GM21423 (cell line): ENCODE data around the gene CSRP2.

Source experiments
- ATAC-seq: cut with Tn5 transposase; IDR thresholded peaks from one replicate; pipeline ENCODE4 v1.9.1; 2021; ENCODE audit warnings: mild to moderate bottlenecking, moderate library complexity; ENCODE audit not compliant: unreplicated experiment

CSRP2 gene

GRCh38 chr12:76895796-76896195 lies 17.0 kb upstream of the CSRP2 start:
- no peak for ATAC-seq

- no peak for ATAC-seq
Observed at GRCh38 chr12:76891609-76892008, 12.8 kb upstream of the CSRP2 start.

- ATAC-seq, result no peak
Observed at GRCh38 chr12:76890151-76891143, 11.6 kb upstream of the CSRP2 start.

- ATAC-seq, result no peak
Observed at GRCh38 chr12:76888775-76889174, 10.0 kb upstream of the CSRP2 start.

GRCh38 chr12:76883811-76884210 lies 5.0 kb upstream of the CSRP2 start:
- no peak for ATAC-seq

- ATAC-seq, result no peak
Observed at GRCh38 chr12:76883151-76883550, 4.3 kb upstream of the CSRP2 start.

GRCh38 chr12:76882367-76882766 lies 3.5 kb upstream of the CSRP2 start:
- no peak for ATAC-seq

- ATAC-seq, result no peak
Observed at GRCh38 chr12:76881142-76881541, 2.3 kb upstream of the CSRP2 start.

- no peak for ATAC-seq
Observed at GRCh38 chr12:76880519-76881023, 1.8 kb upstream of the CSRP2 start.

GRCh38 chr12:76879710-76880518 lies 1.1 kb upstream of the CSRP2 start:
- ATAC-seq, result no peak

- ATAC-seq, result peak; percentile 41
Observed at GRCh38 chr12:76878099-76878898, 520 bp downstream of the CSRP2 start.

GRCh38 chr12:76876696-76877229 lies 2.1 kb downstream of the CSRP2 start:
- no peak for ATAC-seq

GRCh38 chr12:76874491-76875190 lies 4.2 kb downstream of the CSRP2 start:
- ATAC-seq, result no peak

- ATAC-seq, result no peak
Observed at GRCh38 chr12:76874027-76874426, 4.8 kb downstream of the CSRP2 start.

GRCh38 chr12:76872415-76872814 lies 6.4 kb downstream of the CSRP2 start:
- ATAC-seq, result no peak

GRCh38 chr12:76871742-76872141 lies 7.1 kb downstream of the CSRP2 start:
- ATAC-seq, result no peak

- ATAC-seq, result no peak
Observed at GRCh38 chr12:76871082-76871481, 7.7 kb downstream of the CSRP2 start.

- peak; percentile 48 for ATAC-seq
Observed at GRCh38 chr12:76866726-76867125, 12.1 kb downstream of the CSRP2 start.

GRCh38 chr12:76866151-76866567 lies 12.7 kb downstream of the CSRP2 start:
- no peak for ATAC-seq
